IPS-18a (cell line): ENCODE data around the gene ZNF594.
"Not testable (repeated sequence)": the region's sequence is repeated elsewhere in the genome, so short reads cannot be mapped to it uniquely, and the experiment has no call there.

Experiments used
- H3K27ac ChIP-seq: one replicate; pipeline ENCODE4 v1.5.1; 2013; ENCODE audit warnings: low read length
- H3K27me3 ChIP-seq: one replicate; pipeline ENCODE4 v1.6.1; 2013; ENCODE audit warnings: mild to moderate bottlenecking, low read length; ENCODE audit not compliant: control insufficient read depth, insufficient read depth
- H3K36me3 ChIP-seq: one replicate; pipeline ENCODE4 v1.6.1; 2013; ENCODE audit warnings: low read depth, low read length; ENCODE audit not compliant: control insufficient read depth
- H3K4me1 ChIP-seq: one replicate; pipeline ENCODE4 v1.6.1; 2013; ENCODE audit warnings: low read depth, low read length; ENCODE audit not compliant: control insufficient read depth
- H3K4me3 ChIP-seq: one replicate; pipeline ENCODE4 v1.5.1; 2013; ENCODE audit warnings: low read length
- H3K9ac ChIP-seq: one replicate; pipeline ENCODE4 v1.6.1; 2013; ENCODE audit warnings: mild to moderate bottlenecking, low read length, moderate library complexity
- H3K9me3 ChIP-seq: one replicate; pipeline ENCODE4 v1.6.1; 2013; ENCODE audit warnings: low read depth, low read length; ENCODE audit not compliant: control insufficient read depth

ZNF594 gene

DNA sequence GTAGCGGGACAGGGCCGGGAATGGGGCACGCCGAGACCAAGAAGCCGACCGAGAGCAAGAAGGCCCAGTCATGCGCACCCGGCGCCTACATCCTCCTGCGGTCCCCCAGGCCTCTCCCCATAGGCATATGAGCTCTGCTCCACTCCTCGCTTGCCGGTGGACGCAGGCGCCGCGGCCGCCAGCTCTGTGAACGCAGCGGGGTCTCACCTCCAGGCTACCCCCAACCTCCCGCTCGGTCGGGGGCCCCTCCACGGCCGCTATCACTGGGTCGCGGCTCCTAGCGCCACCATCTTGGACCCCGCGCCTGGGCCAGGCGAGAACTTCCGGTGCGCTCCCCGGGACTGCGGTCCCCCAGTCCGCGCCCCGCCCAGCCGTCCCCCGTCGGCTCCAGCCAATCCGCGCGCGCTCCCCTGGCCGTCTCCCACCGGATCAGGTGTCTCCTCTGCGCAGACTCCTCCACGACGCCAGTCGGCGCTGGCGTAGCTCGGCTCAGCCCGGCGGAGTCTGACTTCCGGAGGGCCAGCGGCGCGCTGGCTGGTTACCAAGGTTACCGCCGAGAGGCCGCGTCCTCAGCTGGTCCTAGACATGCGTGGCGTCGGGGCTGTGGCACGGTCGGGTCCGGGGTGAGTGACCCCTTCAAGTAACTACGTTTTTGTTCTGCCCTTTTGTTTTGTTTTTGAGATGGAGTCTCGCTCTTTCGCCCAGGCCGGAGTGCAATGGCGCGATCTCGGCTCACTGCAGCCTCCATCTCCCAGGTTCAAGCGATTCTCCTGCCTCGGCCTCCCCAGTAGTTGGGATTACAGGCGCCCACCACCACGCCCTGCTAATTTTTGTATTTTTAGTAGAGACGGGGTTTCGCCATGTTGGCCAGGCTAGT lies at the start of gene ZNF594:
Gene ZNF594, minus strand, starts transcription at position 328 of the 877 bp plus-strand sequence. CDS start 7,612 bp downstream, outside the sequence.
- peak within 1 kb of the TSS; percentile 82 for H3K27ac ChIP-seq
- peaks cover 32% of the 10 kb centered on the region for H3K9me3 ChIP-seq

GRCh38 chr17:5239769-5240168 lies 48.1 kb upstream of the ZNF594 start:
- not testable (repeated sequence) for H3K9ac ChIP-seq, H3K27me3 ChIP-seq, H3K36me3 ChIP-seq, H3K9me3 ChIP-seq, H3K4me1 ChIP-seq, H3K4me3 ChIP-seq, H3K27ac ChIP-seq

More for the DNA sequence above, at the start of gene ZNF594:
- Histone ChIP-seq H3K36me3 (peaks cover 4% of the 10 kb centered on the region), H3K27me3 (no peaks in the 10 kb centered on the region), H3K9ac (peak within 1 kb of the TSS; percentile 86), H3K4me1 (peaks cover 5% of the 10 kb centered on the region), H3K4me3 (peak within 1 kb of the TSS; percentile 98)

DNA sequence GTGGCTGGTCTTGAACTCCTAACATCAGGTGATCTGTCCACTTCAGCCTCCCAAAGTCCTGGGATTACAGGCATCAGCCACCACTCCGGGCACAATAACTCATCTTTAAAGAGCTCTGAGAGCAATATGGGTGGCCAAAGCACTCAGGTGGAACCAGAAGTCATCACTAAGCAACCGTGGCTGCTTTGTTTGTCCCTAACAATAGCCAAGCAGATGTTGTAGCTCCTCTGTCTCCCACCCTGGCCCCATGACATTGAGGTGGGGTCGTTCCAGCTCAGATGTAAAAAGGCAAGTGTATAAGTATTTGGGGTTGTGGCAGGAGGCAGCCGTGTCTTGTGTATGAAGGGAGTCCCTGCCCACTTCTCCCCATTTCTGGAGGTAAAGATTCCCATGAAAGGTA lies 46.7 kb upstream of the ZNF594 start:
- H3K4me3 ChIP-seq = no peak overlapping the region
- H3K27ac ChIP-seq = no peak overlapping the region
- no peaks in the 10 kb centered on the region for H3K4me1 ChIP-seq
- no peaks in the 10 kb centered on the region for H3K27me3 ChIP-seq
- no peak overlapping the region for H3K9ac ChIP-seq
- H3K9me3 ChIP-seq = no peaks in the 10 kb centered on the region
- no peaks in the 10 kb centered on the region for H3K36me3 ChIP-seq

- H3K27me3 ChIP-seq = no peaks in the 10 kb centered on the region
- H3K9ac ChIP-seq = no peak overlapping the region
- H3K36me3 ChIP-seq = no peaks in the 10 kb centered on the region
- no peaks in the 10 kb centered on the region for H3K4me1 ChIP-seq
- H3K4me3 ChIP-seq = no peak overlapping the region
- H3K9me3 ChIP-seq = no peaks in the 10 kb centered on the region
- no peak overlapping the region for H3K27ac ChIP-seq
Observed at GRCh38 chr17:5237541-5238016, 45.9 kb upstream of the ZNF594 start.

GRCh38 chr17:5236938-5237540 lies 45.4 kb upstream of the ZNF594 start:
- Histone ChIP-seq H3K9me3 (no peaks in the 10 kb centered on the region), H3K36me3 (no peaks in the 10 kb centered on the region), H3K27ac (no peak overlapping the region), H3K4me1 (no peaks in the 10 kb centered on the region), H3K4me3 (no peak overlapping the region), H3K9ac (no peak overlapping the region), H3K27me3 (no peaks in the 10 kb centered on the region)

DNA sequence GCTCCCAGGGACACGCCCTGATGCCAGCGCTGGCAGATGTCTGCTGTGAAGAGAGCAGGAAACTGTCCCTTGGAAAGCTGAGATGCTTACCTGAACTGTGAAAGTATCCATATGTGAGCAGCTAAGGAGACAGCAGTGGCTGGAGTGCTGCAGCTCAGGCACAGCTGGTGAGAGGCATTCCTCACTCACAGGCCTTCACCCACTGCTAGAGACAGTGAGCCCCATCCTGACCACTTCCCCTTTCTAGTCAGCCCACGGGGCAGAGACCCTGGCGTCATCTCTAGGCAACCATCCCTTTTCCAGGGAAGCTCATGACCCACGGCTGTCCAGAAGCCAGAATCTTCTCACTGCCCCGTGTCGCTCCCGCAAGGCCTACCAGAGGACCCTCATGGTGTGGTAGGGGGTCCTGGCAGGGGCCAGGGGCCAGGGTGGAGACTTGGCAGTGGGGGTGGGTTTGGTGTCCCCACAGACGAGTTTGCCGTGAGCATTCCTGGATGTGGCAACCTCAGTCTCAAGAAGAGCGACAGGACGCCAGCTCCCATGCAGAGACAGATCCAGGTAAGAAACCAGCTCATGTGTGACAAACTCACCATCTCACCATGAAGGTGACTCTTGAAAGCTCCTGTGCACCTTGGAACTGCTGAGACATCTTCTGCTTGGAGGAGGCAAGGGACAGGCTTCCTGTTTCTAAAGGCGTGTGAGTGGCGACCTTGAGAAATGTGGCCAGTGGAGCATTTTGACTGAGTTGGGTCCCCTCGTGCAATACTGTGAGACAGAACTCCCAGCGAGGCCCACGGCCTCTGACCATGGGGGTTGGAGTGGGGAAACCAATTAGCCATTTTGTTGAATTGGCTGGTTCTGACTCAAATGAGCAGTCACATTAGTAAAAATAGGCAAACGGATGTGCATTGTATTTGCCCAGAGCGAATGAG lies 43.2 kb upstream of the ZNF594 start, which contains the start of gene SCIMP:
Gene SCIMP, minus strand, starts transcription at position 216 of the 932 bp plus-strand sequence. Its CDS starts 105 bp downstream, at position 111.
- H3K9me3 ChIP-seq = no peaks in the 10 kb centered on the region
- no peak within 1 kb of the TSS for H3K27ac ChIP-seq
- no peaks in the 10 kb centered on the region for H3K4me1 ChIP-seq
- H3K27me3 ChIP-seq = no peaks in the 10 kb centered on the region
- H3K9ac ChIP-seq = no peak within 1 kb of the TSS
- H3K36me3 ChIP-seq = no peaks in the 10 kb centered on the region
- no peak within 1 kb of the TSS for H3K4me3 ChIP-seq

DNA sequence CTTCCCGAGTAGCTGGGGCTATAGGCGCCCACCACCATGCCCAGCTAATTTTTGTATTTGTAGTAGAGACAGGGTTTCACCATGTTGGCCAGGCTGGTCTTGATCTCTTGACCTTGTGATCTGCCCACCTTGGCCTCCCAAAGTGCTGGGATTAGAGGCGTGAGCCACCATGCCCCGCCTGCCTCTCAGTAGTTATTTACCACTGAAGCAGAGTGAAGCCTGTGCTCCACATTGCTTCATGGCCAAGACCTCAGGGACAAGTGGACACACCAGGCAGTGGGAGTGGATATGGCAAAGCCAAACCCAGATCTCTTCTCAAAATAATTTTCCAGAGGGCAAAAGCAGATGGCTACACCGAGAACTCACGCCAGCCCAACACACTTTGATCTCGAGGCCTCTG lies 41.8 kb upstream of the ZNF594 start:
- not testable (repeated sequence) for H3K9me3 ChIP-seq, H3K36me3 ChIP-seq, H3K27me3 ChIP-seq, H3K4me1 ChIP-seq, H3K27ac ChIP-seq, H3K4me3 ChIP-seq, H3K9ac ChIP-seq

DNA sequence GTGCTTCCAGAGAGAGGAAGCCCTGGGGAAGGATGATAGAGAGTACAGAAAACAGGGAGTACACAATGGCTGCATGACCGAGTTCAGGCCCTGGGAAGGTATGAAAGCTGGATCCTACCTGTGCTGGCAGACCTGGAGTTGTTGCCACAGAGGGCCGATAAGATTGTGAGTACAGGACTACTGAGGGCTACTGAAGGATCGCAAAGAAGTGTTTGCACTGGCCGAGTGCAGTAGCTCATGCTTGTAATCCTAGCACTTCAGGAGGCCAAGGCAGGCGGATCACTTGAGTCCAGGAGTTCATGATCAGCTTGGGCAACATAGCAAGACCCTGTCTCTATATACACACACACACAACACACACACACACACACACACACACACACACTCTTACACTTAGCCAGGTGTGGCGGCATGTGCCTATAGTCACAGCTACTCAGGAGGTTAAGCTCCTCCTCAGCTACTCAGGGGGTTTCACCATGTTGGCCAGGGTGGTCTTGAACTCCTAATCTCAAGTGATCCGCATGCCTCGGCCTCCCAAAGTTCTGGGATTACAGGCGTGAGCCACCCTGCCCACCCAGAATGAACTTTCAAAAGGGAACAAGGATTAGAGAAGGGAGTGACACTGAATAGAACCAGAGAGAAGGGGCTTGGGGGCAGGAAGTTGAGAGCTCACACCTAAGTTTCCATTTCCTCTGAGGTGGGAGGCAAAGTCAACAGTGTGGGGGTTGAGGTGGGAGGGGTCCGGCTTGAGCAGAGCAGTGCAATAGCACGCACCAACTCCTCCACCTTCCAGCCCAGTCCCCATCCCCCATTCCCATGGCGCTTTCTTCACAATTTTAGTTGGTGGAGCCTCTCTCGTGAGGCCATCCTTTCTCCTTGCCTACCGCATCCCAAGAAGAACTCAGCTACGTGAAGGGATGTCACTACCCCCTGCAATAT lies 35.5 kb upstream of the ZNF594 start:
- Histone ChIP-seq H3K4me3 (no peak overlapping the region), H3K27me3 (no peaks in the 10 kb centered on the region), H3K36me3 (no peaks in the 10 kb centered on the region), H3K9me3 (no peaks in the 10 kb centered on the region), H3K4me1 (no peaks in the 10 kb centered on the region), H3K27ac (no peak overlapping the region), H3K9ac (no peak overlapping the region)

GRCh38 chr17:5225668-5226457 lies 34.2 kb upstream of the ZNF594 start:
- Histone ChIP-seq H3K4me1 (no peaks in the 10 kb centered on the region), H3K27ac (no peak overlapping the region), H3K4me3 (no peak overlapping the region), H3K9me3 (no peaks in the 10 kb centered on the region), H3K36me3 (no peaks in the 10 kb centered on the region), H3K27me3 (no peaks in the 10 kb centered on the region), H3K9ac (no peak overlapping the region)

DNA sequence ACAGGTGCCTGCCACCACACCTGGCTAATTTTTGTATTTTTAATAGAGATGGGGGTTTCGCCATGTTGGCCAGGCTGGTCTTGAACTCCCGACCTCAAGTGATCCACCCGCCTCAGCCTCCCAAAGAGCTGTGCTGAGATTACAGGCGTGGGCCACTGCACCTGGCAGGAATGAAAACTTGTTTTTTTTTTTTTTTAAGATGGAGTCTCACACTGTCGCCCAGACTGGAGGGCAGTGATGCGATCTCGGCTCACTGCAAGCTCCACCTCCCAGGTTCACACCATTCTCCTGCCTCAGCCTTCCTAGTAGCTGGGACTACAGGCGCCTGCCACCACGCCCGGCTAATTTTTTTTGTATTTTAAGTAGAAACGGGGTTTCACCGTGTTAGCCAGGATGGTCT lies 30.2 kb upstream of the ZNF594 start:
- H3K9me3 ChIP-seq, H3K36me3 ChIP-seq, H3K27me3 ChIP-seq, H3K4me1 ChIP-seq, H3K9ac ChIP-seq, H3K4me3 ChIP-seq, H3K27ac ChIP-seq: not testable (repeated sequence)
